Effector memory CD4-positive, alpha-beta T cell (primary cell): ENCODE results near the gene KRT2.

Source experiments
- DNase-seq, 3 donors: peaks; one replicate each; pipeline ENCODE4 v3.0.0-alpha.2; 2020
- H3K27ac ChIP-seq: 2 replicates; pipeline ENCODE4 v1.7.0; 2013; ENCODE audit warnings: mild to moderate bottlenecking, low read length, moderate library complexity; ENCODE audit not compliant: insufficient read depth, poor library complexity, severe bottlenecking
- H3K27me3 ChIP-seq: replicated peaks from 2 replicates; pipeline ENCODE4 v1.7.0; 2013; ENCODE audit warnings: mild to moderate bottlenecking, low read length; ENCODE audit not compliant: insufficient read depth, control insufficient read depth, poor library complexity, severe bottlenecking
- H3K36me3 ChIP-seq: 2 replicates; pipeline ENCODE4 v1.7.0; 2013; ENCODE audit warnings: mild to moderate bottlenecking, low read length, moderate library complexity; ENCODE audit not compliant: control insufficient read depth, insufficient read depth
- H3K4me1 ChIP-seq: 2 replicates; pipeline ENCODE4 v1.7.0; 2013; ENCODE audit warnings: low read length, mild to moderate bottlenecking; ENCODE audit not compliant: control insufficient read depth, insufficient read depth, poor library complexity, severe bottlenecking
- H3K4me3 ChIP-seq: 2 replicates; pipeline ENCODE4 v1.7.0; 2013; ENCODE audit warnings: low read length, low read depth, mild to moderate bottlenecking; ENCODE audit not compliant: insufficient read depth, poor library complexity, severe bottlenecking
- H3K9me3 ChIP-seq: 2 replicates; pipeline ENCODE4 v1.7.0; 2013; ENCODE audit warnings: mild to moderate bottlenecking, low read length, moderate library complexity; ENCODE audit not compliant: control insufficient read depth

KRT2 gene

GRCh38 chr12:52659395-52659794 is 7.4 kb upstream of the KRT2 start:
- Histone ChIP-seq H3K4me3 (no peak overlapping the region), H3K36me3 (no peaks in the 10 kb centered on the region), H3K27ac (no peak overlapping the region), H3K4me1 (no peaks in the 10 kb centered on the region), H3K9me3 (no peaks in the 10 kb centered on the region), H3K27me3 (no peaks in the 10 kb centered on the region)
- DNase-seq: no peak

- no peak for DNase-seq
- no peaks in the 10 kb centered on the region for H3K4me1 ChIP-seq
- H3K9me3 ChIP-seq: no peaks in the 10 kb centered on the region
- no peak overlapping the region for H3K27ac ChIP-seq
- no peak overlapping the region for H3K4me3 ChIP-seq
- H3K27me3 ChIP-seq: no peaks in the 10 kb centered on the region
- no peaks in the 10 kb centered on the region for H3K36me3 ChIP-seq
Observed at GRCh38 chr12:52658196-52658595, 6.2 kb upstream of the KRT2 start.

- Histone ChIP-seq H3K9me3 (no peaks in the 10 kb centered on the region), H3K36me3 (no peaks in the 10 kb centered on the region), H3K4me1 (no peaks in the 10 kb centered on the region), H3K27ac (no peak overlapping the region), H3K27me3 (no peaks in the 10 kb centered on the region), H3K4me3 (no peak overlapping the region)
- no peak for DNase-seq
Observed at GRCh38 chr12:52657250-52657902, 5.4 kb upstream of the KRT2 start.

DNA sequence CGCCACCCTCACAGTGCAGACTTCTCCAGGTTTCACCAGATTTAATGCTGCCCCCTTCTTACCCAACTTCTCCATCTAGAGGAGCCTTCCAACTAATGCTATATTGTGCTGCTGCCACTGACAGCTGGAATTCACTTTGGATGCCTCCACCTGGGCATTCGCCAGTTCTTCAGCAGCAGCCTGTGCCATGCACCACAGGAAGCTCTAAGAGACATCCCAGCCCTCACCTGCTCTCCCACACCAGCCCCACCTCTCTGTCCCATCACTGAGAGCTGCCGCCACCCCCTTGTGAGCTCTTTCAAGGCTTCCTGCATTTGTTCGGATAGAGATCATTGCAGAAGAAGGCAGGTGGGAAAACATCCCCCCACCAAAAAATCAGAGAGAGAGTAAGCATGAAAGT is 4.6 kb upstream of the KRT2 start:
- DNase-seq: no peak
- Histone ChIP-seq H3K4me3 (no peak overlapping the region), H3K27me3 (no peaks in the 10 kb centered on the region), H3K27ac (no peak overlapping the region), H3K4me1 (no peaks in the 10 kb centered on the region), H3K9me3 (no peaks in the 10 kb centered on the region), H3K36me3 (no peaks in the 10 kb centered on the region)

- Histone ChIP-seq H3K27me3 (no peaks in the 10 kb centered on the region), H3K27ac (no peak overlapping the region), H3K9me3 (no peaks in the 10 kb centered on the region), H3K36me3 (no peaks in the 10 kb centered on the region), H3K4me1 (no peaks in the 10 kb centered on the region), H3K4me3 (no peak overlapping the region)
- DNase-seq: no peak
Observed at GRCh38 chr12:52655720-52656124, 3.7 kb upstream of the KRT2 start.

DNA sequence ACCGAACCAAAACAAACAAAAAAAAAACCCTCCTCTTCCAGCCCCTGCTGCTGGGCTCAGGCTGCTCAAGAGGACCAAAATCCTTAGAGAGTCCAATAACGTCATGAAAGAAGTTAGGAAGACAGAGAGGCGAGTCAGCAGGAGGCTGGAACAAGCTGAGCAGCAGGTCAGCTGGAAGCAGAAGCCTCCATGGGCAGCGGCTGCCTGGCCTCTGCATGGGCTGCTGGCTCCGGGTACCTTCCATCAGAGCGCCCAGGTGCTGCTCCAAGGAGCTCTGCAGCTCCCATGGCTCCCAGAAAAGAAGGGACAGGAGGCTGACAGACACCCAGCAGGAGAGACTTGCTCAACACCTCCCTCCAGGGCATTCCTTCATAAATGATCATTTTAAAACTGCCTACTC is 3.2 kb upstream of the KRT2 start:
- no peak for DNase-seq
- H3K27me3 ChIP-seq: no peaks in the 10 kb centered on the region

DNA sequence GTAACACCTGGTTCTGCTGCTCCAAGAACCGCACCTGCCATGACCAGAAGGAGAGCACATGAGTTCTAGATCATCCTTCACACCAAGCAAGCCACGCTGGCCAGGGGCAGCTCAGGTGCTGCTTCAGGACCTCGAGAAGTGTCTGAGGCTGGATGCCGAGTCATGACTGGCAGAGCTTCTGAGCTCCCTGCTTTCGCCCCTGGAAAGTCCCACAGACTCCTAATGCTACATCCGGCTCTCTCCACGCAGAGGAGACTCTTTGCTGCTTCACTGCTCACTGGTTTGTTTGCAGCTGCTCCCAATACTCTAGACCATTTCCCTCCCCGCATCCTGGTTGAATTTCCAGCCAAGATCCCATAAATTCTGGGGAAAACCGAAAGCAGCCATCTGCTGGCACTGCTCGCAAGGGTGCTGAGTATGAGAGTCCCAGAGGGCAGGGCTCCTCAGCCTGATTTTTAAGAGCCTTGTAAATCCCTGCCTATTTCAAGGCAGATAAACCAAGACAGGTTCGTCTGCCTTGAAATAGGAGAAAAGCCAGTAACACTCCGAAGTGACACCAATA is 1.4 kb downstream of the KRT2 start:
- DNase-seq: no peak
- Histone ChIP-seq H3K9me3 (no peaks in the 10 kb centered on the region), H3K27ac (no peak overlapping the region), H3K4me1 (peaks cover 6% of the 10 kb centered on the region), H3K27me3 (no peaks in the 10 kb centered on the region), H3K4me3 (no peak overlapping the region), H3K36me3 (no peaks in the 10 kb centered on the region)

More for the DNA sequence above, 3.2 kb upstream of the KRT2 start:
- Histone ChIP-seq H3K4me1 (no peaks in the 10 kb centered on the region), H3K27ac (no peak overlapping the region), H3K4me3 (no peak overlapping the region), H3K36me3 (no peaks in the 10 kb centered on the region), H3K9me3 (no peaks in the 10 kb centered on the region)

GRCh38 chr12:52649066-52649465 is 2.9 kb downstream of the KRT2 start:
- peaks cover 9% of the 10 kb centered on the region for H3K4me1 ChIP-seq
- no peaks in the 10 kb centered on the region for H3K27me3 ChIP-seq
- no peak overlapping the region for H3K27ac ChIP-seq
- H3K9me3 ChIP-seq: no peaks in the 10 kb centered on the region
- H3K4me3 ChIP-seq: no peak overlapping the region
- DNase-seq: no peak
- no peaks in the 10 kb centered on the region for H3K36me3 ChIP-seq

DNA sequence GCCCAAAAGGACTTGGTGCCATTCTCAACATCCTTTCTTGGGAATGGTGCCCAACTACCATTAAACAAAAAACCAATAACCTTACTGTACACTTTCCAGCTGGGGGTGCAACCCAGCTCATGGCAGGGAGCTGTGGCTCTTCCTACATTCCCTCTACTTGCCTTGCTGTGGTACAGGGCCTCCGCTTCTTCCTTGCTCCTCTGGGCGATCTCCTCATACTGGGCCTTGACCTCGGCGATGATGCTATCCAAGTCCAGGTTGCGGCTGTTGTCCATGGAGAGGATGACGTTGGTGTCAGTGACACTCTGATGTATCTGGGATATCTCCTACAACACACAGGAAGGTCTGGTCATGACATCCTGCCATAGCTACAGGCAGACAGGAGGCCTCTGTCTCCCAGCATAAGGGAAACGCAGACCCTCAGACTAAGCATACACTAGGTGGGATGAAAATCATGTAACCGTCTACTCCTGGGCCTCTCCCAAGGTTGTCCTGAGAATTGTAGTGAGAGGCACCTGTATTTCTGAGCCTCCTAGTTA is 3.9 kb downstream of the KRT2 start:
- Histone ChIP-seq H3K9me3 (no peaks in the 10 kb centered on the region), H3K4me3 (no peak overlapping the region), H3K4me1 (peaks cover 9% of the 10 kb centered on the region), H3K36me3 (no peaks in the 10 kb centered on the region), H3K27ac (no peak overlapping the region), H3K27me3 (no peaks in the 10 kb centered on the region)
- no peak for DNase-seq

DNA sequence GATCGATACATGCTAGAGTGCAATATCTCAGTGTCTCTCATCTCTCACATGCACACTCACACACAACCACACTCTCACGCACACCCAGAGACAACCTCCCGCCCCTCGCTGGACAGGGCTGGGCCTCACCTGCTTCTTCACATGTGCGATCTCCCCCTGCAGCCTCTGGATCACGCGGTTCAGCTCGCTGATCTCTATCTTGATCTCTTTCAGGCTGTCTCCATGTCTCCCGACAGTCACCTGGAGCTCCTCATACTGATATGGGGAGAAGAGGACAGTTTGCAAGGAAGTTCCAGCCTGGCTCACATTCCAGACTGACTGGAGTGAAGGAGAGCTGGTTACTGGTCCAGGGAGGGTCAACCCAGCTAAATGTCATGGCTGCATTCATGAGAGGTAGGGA is 4.4 kb downstream of the KRT2 start:
- no peak for DNase-seq
- H3K4me1 ChIP-seq: peaks cover 9% of the 10 kb centered on the region
- no peaks in the 10 kb centered on the region for H3K36me3 ChIP-seq
- no peaks in the 10 kb centered on the region for H3K9me3 ChIP-seq
- H3K4me3 ChIP-seq: no peak overlapping the region
- H3K27me3 ChIP-seq: no peaks in the 10 kb centered on the region
- H3K27ac ChIP-seq: no peak overlapping the region
